Body of pancreas (tissue), 4 donors: ENCODE data around the gene VWA8. TPM values are rescaled to one million over a fixed set of nuclear protein-coding genes. Genes with fewer than 3 reads are reported as not detected.
"Not testable (repeated sequence)": the region's sequence is repeated elsewhere in the genome, so short reads cannot be mapped to it uniquely, and the experiment has no call there.

Experiments
- ATAC-seq: fragments of 150-250 bp; one replicate; pipeline ENCODE4 v1.9.1; 2016
- DNase-seq, 4 donors: peaks; one replicate each; pipeline ENCODE4 v3.0.0-alpha.2; 2019
- H3K27ac ChIP-seq, 4 donors: fragments of 200-600 bp; sonication (generic); 1 replicate in 3 of 4; 2 replicates in 1 of 4; pipeline versions ENCODE4 v1.5.1 to v1.6.1; 2016 to 2019; ENCODE audit warnings: mild to moderate bottlenecking in 1 of 4, mixed read lengths in 1 of 4, moderate library complexity in 1 of 4
- H3K27me3 ChIP-seq, 2 donors: fragments of 200-600 bp; sonication (generic); one replicate each; pipeline ENCODE4 v1.6.0; 2016; ENCODE audit warnings: mild to moderate bottlenecking in 1 of 2
- H3K36me3 ChIP-seq, 2 donors: fragments of 200-600 bp; sonication (generic); replicated peaks in 1 of 2; 2 replicates each; pipeline ENCODE4 v1.5.1; 2016; ENCODE audit warnings: low read depth in 2 of 2; ENCODE audit not compliant: insufficient read depth in 1 of 2
- H3K4me1 ChIP-seq: fragments of 200-600 bp; sonication (generic); one replicate; pipeline ENCODE4 v1.6.0; 2016
- H3K4me3 ChIP-seq, 2 donors: fragments of 200-600 bp; sonication (generic); 1 replicate in 1 of 2; 2 replicates in 1 of 2; pipeline ENCODE4 v1.5.1; 2016 to 2019
- H3K9me3 ChIP-seq, 3 donors: fragments of 200-600 bp; sonication (generic); 1 replicate in 2 of 3; 2 replicates in 1 of 3; pipeline ENCODE4 v1.5.1; 2016
- CTCF ChIP-seq, 7 experiments: fragments of 450-650 bp in 4 of 7; fragments of 200-600 bp in 3 of 7; sonication (generic) in 3 of 7; IDR thresholded peaks; one replicate each; pipeline ENCODE4 v1.5.1; 2016 to 2019; ENCODE audit warnings: antibody characterized with exemption in 7 of 7
- POLR2A ChIP-seq, 3 donors: fragments of 450-650 bp; IDR thresholded peaks; one replicate each; pipeline ENCODE4 v1.6.1; 2016; ENCODE audit warnings: antibody characterized with exemption in 3 of 3, mild to moderate bottlenecking in 2 of 3
- WGBS, 2 donors: methylation state at CpG; one replicate each; pipeline ENCODE4 v1.1.5; 2017; 5-methylcytosine and 5-hydroxymethylcytosine counted together
- intact Hi-C: fragments of 100-400 bp; cut with DNase I; formaldehyde crosslinking; loops from one replicate; pipeline ENCODE4 v1.15.1; 2023
- total RNA-seq, 2 donors: library from RNA; depleted of rRNA; stranded (reverse); fragments of >200 nt; gene quantifications; one replicate each; pipeline ENCODE4 v1.1.0, GENCODE V29; 2016

Gene VWA8
- total RNA-seq, 2 donors from 2014 or later: 15.8 to 29.3 TPM

- Histone ChIP-seq H3K36me3 (peaks cover 0 to 3% of the 10 kb centered on the region in 2 donors), H3K9me3 (no peaks in the 10 kb centered on the region), H3K27me3 (no peaks in the 10 kb centered on the region), H3K4me3 (no peak overlapping the region), H3K4me1 (peaks cover 10% of the 10 kb centered on the region), H3K27ac (peak overlapping the region in 3 of 4 donors; percentile 11 to 52 (median 35))
- DNase-seq: no peak
- intact Hi-C loops: no loop called here
- ATAC-seq: no peak
- 91 to 96% methylated on average over 1 of the region's 1 CpG for WGBS, 2 donors
- TF ChIP-seq CTCF (IDR thresholded peaks at IDR 0.05) (no peak), POLR2A (IDR thresholded peaks at IDR 0.05) (no peak)
Observed at GRCh38 chr13:41812237-41812636, 148.7 kb downstream of the VWA8 start.

- Histone ChIP-seq H3K9me3 (no peaks in the 10 kb centered on the region), H3K4me1 (peaks cover 10% of the 10 kb centered on the region), H3K27ac (peak overlapping the region in 3 of 4 donors; percentile 11 to 52 (median 35)), H3K27me3 (no peaks in the 10 kb centered on the region), H3K4me3 (no peak overlapping the region), H3K36me3 (peaks cover 0 to 3% of the 10 kb centered on the region in 2 donors)
- no peak for DNase-seq
- 3% methylated on average over 3 of the region's 3 CpGs for WGBS, 2 donors
- TF ChIP-seq CTCF (IDR thresholded peaks at IDR 0.05): no peak
- TF ChIP-seq POLR2A (IDR thresholded peaks at IDR 0.05): no peak
- intact Hi-C loops: no loop called here
- no peak for ATAC-seq
Observed at GRCh38 chr13:41811588-41812021, 149.3 kb downstream of the VWA8 start.

GRCh38 chr13:41809962-41810361 lies 150.9 kb downstream of the VWA8 start:
- Histone ChIP-seq H3K4me3 (no peak overlapping the region), H3K27me3 (no peaks in the 10 kb centered on the region), H3K4me1 (peaks cover 10% of the 10 kb centered on the region), H3K27ac (no peak overlapping the region), H3K36me3 (peaks cover 0 to 3% of the 10 kb centered on the region in 2 donors), H3K9me3 (no peaks in the 10 kb centered on the region)
- TF ChIP-seq POLR2A (IDR thresholded peaks at IDR 0.05) (no peak), CTCF (IDR thresholded peaks at IDR 0.05) (no peak)
- intact Hi-C loops: no loop called here
- ATAC-seq (no peak), DNase-seq (no peak)
- 89% methylated on average over 1 of the region's 1 CpG for WGBS, 2 donors

- H3K4me3 ChIP-seq, ATAC-seq, H3K27me3 ChIP-seq, H3K4me1 ChIP-seq, H3K27ac ChIP-seq, H3K36me3 ChIP-seq, H3K9me3 ChIP-seq, DNase-seq, intact Hi-C loops: not testable (repeated sequence)
- WGBS, 2 donors: 94 to 98% methylated on average over 3 of the region's 3 CpGs
Observed at GRCh38 chr13:41803445-41803735, 157.5 kb downstream of the VWA8 start.

- H3K27ac ChIP-seq: no peak overlapping the region
- intact Hi-C loops: no loop called here
- no peak for TF ChIP-seq CTCF (IDR thresholded peaks at IDR 0.05)
- TF ChIP-seq POLR2A (IDR thresholded peaks at IDR 0.05): no peak
- H3K4me3 ChIP-seq: no peak overlapping the region
- ATAC-seq: no peak
- H3K9me3 ChIP-seq: no peaks in the 10 kb centered on the region
- 93 to 100% methylated on average over 1 of the region's 1 CpG for WGBS, 2 donors
- no peaks in the 10 kb centered on the region for H3K4me1 ChIP-seq
- DNase-seq: no peak
- no peaks in the 10 kb centered on the region for H3K36me3 ChIP-seq
- H3K27me3 ChIP-seq: no peaks in the 10 kb centered on the region
Observed at GRCh38 chr13:41802684-41803444, 158.0 kb downstream of the VWA8 start.
